HepG2 (cell line): Measurements from ENCODE around the gene ILKAP.

Experiments used
- CBX5 ChIP-seq: sonication (generic); formaldehyde crosslinking; IDR thresholded peaks from 2 replicates; pipeline ENCODE4 v1.4.0; 2020; ENCODE audit warnings: missing genetic modification reagents, borderline replicate concordance
- CSRNP2 ChIP-seq: sonication (generic); formaldehyde crosslinking; conservative IDR thresholded peaks from 2 replicates; pipeline ENCODE4 v1.8.0; 2022; ENCODE audit warnings: low read depth, missing genetic modification reagents
- DDIT3 ChIP-seq: sonication (generic); formaldehyde crosslinking; IDR thresholded peaks from 2 replicates; pipeline ENCODE4 v1.4.0; 2020; ENCODE audit warnings: mild to moderate bottlenecking, missing genetic modification reagents
- ERF ChIP-seq: IDR thresholded peaks from 2 replicates; pipeline ENCODE4 v1.6.1; 2018; ENCODE audit warnings: missing biosample characterization, missing genetic modification reagents
- HDAC6 ChIP-seq: fragments of 200-600 bp; sonication (generic); IDR thresholded peaks from 2 replicates; pipeline ENCODE4 v1.7.0; 2017; ENCODE audit warnings: mild to moderate bottlenecking, antibody characterized with exemption, low read length, low read depth
- SRSF1 ChIP-seq: fragments of 200-400 bp; formaldehyde crosslinking; optimal IDR thresholded peaks from 2 replicates; pipeline ENCODE3; 2017; ENCODE audit warnings: mild to moderate bottlenecking, low read depth, low read length, moderate library complexity
- SUZ12 ChIP-seq: fragments of 150-350 bp; IDR thresholded peaks from 2 replicates; pipeline ENCODE4 v1.6.1; 2014; ENCODE audit warnings: low read depth, low read length
- ZBTB43 ChIP-seq: sonication (generic); formaldehyde crosslinking; conservative IDR thresholded peaks from 2 replicates; pipeline ENCODE4 v1.4.0; 2020; ENCODE audit warnings: missing genetic modification reagents
- ZFX ChIP-seq: sonication (generic); formaldehyde crosslinking; IDR thresholded peaks from 2 replicates; pipeline ENCODE4 v1.4.0; 2020; ENCODE audit warnings: mild to moderate bottlenecking, low read depth, missing genetic modification reagents, moderate library complexity
- ZNF207 ChIP-seq: fragments of 450-650 bp; IDR thresholded peaks from 2 replicates; pipeline ENCODE4 v1.6.1; 2016; ENCODE audit warnings: antibody characterized with exemption, borderline replicate concordance
- ZNF263 ChIP-seq: sonication (generic); formaldehyde crosslinking; IDR thresholded peaks from 2 replicates; pipeline ENCODE4 v1.4.0; 2020; ENCODE audit warnings: missing genetic modification reagents
- ZSCAN29 ChIP-seq: sonication (generic); formaldehyde crosslinking; conservative IDR thresholded peaks from 2 replicates; pipeline ENCODE4 v1.4.0; 2020; ENCODE audit warnings: mild to moderate bottlenecking, missing genetic modification reagents

- peak; percentile 28; the same call in 1 of the 2 replicates for TF ChIP-seq ZBTB43 (CRISPR knock-in tag)
- TF ChIP-seq SUZ12: no peak
- no peak for TF ChIP-seq ZNF207
- no peak for TF ChIP-seq HDAC6
- TF ChIP-seq ERF (CRISPR knock-in tag): no peak
- TF ChIP-seq DDIT3: no peak
- TF ChIP-seq SRSF1: peak; percentile 7
- no peak for TF ChIP-seq ZSCAN29 (CRISPR knock-in tag)
- 0 out of 2 replicates have a peak, but pooled peaks have one; percentile 37 for TF ChIP-seq ZNF263 (CRISPR knock-in tag)
- TF ChIP-seq CSRNP2 (CRISPR knock-in tag): 0 out of 2 replicates have a peak, but pooled peaks have one; percentile 40
- TF ChIP-seq ZFX (CRISPR knock-in tag): peak; percentile 66; the same call in 1 of the 2 replicates
- no peak for TF ChIP-seq CBX5 (CRISPR knock-in tag)
Observed at GRCh38 chr2:238203094-238203972, at the start of gene ILKAP.
